Measurements from ENCODE around the gene RWDD4.
"Not testable (repeated sequence)": the region's sequence is repeated elsewhere in the genome, so short reads cannot be mapped to it uniquely, and the experiment has no call there.

The RWDD4 gene

GRCh38 chr4:183636503-183636902, 22.5 kb downstream of the RWDD4 start:
- DNase-seq (ENCODE audit: low read depth in 1 of 2, low spot score in 1 of 2), result no peak

DNA sequence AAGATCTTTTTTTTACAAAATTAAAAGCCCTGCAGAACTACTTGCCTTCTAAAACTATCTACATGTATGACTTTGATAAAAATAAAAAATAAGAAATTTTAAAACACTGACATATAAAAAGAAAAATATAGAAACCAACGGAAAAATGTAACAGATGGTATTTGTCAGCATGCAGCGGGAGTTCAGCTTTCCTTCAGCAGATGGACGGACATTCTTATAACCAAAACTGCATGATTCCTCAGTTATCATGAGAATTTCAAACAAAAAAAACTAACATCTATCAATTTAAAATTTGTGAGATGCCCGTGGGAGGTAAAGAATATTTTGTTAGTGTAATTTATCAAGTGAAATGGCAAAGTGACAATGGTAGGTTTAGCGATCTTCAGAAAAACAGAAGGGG, 23.2 kb downstream of the RWDD4 start:
- no peak for DNase-seq (ENCODE audit: low read depth in 1 of 2, low spot score in 1 of 2)

DNA sequence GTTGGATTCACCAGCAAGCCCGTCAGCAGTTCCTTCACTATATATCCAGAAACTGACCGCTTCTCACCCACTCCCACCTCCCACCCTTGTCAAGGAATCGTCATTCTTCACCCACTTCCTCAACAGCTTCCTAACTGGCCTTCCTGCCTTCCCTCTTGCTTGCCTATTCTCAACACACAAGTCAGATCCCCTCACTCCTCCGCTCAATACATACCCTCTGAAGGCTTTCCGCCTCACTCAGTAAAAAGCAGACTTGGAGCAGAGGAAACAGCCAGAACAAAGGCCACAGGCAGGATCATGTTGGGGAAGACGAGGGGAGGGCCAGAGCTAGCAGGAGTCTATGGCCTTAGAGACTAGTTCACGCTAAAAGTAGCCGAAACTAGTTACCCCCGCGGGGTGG, 23.7 kb downstream of the RWDD4 start:
- no peak for DNase-seq (ENCODE audit: low read depth in 1 of 2, low spot score in 1 of 2)

DNA sequence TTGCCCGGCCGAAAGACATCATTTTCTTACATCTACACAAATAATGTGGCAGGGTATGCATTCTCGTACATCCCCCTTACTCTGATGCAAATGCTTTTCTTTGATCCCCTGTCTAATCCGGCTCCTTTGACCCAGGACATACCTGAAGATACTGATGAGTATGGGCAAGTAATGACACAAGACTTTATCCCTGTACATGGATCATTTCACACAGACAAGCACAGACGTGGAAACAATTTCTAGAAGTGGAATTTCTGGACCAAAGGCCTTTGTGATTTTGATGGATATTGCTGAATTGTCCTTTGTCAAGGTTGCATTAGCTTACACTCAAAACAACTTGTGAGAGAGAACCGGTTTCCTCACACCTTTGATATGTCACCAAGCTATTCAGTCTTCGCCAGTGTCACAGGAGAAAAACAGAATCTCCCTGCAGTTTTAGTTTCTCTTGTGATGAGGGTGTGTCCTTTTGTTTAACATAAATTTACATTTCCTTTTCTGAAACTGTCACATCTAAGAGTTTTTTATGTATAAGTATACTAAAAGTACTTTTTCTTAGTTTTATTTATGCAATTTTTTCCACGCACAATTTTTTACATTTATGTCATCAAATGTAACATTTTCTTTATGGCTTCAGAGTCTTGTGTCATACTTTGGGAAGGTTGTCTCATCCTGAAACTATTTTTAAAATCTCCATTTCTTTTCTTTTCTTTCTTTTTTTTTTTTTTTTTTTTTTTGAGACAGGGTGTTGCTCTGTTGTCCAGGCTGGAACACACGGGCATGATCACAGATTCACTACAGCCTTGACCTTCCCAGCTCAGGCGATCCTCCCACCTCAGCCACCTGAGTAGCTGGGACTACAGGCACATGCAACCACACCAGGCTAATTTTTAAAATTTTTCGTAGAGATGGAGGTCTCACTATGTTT, 25.2 kb downstream of the RWDD4 start:
- DNase-seq (ENCODE audit: low read depth in 1 of 2, low spot score in 1 of 2), result no peak

- no peak for DNase-seq (ENCODE audit: low read depth in 1 of 2, low spot score in 1 of 2)
Measured at GRCh38 chr4:183632689-183633088, 26.3 kb downstream of the RWDD4 start.

DNA sequence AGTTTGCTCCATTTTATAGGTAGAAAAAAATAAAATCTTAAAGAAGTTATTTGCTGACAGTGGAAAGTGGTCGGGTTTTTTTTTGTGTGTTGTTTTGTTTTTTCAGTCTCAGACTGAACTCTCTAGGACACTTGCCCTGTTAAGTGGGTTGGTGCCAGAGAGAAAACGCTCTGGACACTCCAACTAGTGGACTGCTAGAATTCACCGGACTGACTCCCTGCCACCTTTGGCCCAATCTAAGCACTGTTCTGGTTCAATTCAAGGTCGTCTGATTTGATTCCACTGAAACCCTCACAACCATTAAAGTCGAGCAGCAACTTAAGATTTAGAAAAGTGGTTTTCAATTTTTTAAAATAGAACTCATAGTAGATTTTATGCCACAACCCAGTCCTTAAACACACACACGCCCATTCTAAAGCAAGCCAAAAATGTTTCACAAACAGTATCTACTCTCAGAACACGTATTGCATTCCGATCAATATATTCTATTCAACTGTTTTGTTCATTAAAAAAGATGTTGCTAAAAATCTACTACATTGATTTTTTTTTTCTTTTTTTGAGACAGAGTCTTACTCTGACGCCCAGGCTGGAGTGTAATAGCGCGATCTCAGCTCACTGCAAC, 27.3 kb downstream of the RWDD4 start:
- DNase-seq (ENCODE audit: low read depth in 1 of 2, low spot score in 1 of 2), result no peak

DNA sequence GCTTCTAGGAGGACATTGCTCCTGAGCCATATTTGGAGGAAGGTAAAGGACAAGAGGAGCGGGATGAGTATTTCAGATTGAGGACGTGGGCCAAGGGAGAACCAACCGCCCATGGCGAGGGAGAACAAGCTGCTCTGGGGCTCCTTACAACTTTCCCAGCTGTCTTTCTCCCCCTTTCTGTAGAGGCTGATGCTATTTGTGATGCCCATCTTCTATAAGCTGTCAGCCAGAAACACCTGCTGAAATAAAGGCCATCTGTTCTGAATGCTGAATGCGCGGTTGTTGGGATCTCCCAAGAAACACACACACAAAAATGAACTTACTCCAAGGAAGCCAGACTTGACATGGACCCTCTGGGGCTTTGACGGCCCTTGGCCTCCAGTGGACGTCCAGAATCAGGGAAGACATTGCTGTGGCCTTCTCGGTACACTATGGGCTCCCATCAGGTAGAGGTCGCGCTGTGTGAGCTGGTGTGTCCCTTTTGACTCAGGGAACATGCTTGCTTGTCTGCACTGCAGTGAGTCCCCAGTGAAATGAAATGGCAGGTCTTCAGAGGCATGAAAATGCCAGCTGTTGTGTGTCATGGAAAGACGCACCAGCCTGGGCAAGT, 30.9 kb downstream of the RWDD4 start:
- no peak for DNase-seq (ENCODE audit: low read depth in 1 of 2, low spot score in 1 of 2)

GRCh38 chr4:183627286-183627685, 31.7 kb downstream of the RWDD4 start:
- not testable (repeated sequence) for DNase-seq (ENCODE audit: low read depth in 1 of 2, low spot score in 1 of 2)

- DNase-seq (ENCODE audit: low read depth in 1 of 2, low spot score in 1 of 2), result no peak
Measured at GRCh38 chr4:183626168-183626567, 32.8 kb downstream of the RWDD4 start.

DNA sequence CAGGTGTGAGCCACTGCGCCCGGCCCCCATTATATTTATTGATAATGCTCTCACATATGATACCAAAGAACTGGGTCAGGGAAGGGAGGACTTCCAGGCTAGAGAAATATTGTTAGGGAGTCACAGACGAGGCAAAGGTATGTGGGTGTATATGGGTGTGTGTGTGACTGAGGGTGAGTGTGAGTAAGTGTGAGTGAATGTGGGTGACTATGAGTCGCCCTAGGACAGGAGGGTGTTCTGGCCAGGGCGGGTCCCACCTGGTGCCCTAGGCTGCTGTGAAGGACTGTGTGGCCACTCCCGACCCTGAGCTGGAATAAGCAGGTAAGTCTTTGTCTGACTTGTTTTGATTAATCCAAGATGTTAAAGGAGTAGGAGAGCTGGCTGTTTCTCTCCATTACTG, 34.4 kb downstream of the RWDD4 start:
- DNase-seq (ENCODE audit: low read depth in 1 of 2, low spot score in 1 of 2), result no peak

DNA sequence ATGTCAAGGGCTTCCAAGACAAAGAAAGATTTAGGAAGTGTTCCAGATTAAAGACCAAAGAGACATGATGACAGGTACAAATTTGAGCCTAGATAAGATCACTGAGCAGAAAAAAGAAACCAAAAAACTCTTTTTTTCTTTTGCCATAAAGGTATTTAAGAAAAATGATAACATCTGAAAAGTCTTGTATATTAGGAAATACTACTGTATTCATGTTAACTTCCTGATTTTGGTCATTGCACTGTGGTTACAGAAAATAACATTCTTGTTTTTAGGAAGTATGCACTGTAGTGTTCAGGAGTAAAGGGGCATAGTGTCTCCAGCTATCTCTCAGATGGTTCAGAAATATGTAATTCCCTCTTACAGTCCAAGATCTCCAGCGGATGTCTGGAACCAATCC, 37.1 kb downstream of the RWDD4 start:
- no peak for DNase-seq (ENCODE audit: low read depth in 1 of 2, low spot score in 1 of 2)

GRCh38 chr4:183620421-183620820, 38.6 kb downstream of the RWDD4 start:
- no peak for DNase-seq (ENCODE audit: low read depth in 1 of 2, low spot score in 1 of 2)

GRCh38 chr4:183618681-183619080, 40.3 kb downstream of the RWDD4 start:
- DNase-seq (ENCODE audit: low read depth in 1 of 2, low spot score in 1 of 2), result no peak

DNA sequence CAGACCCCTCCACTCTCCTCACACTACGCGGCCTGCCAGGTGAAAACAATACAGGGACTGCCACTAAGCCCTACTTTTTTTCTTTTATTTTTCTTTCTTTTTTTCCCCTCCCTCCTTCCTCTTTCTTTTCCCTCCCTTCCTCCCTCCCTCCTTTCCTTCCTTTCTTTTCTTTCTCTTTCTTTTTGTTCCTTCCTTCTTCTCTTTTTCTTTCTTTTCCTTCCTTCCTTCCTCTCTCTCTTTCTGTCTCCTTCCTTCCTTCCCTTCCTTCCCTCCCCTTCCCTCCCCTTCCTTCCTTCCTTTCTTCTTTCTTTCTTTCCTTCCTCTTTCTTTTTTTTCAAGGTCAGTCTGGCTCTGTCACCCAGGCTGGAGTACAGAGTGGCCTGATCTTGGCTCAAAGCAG, 41.9 kb downstream of the RWDD4 start:
- no peak for DNase-seq (ENCODE audit: low read depth in 1 of 2, low spot score in 1 of 2)

GRCh38 chr4:183612329-183613250, 46.4 kb downstream of the RWDD4 start:
- DNase-seq (ENCODE audit: low read depth in 1 of 2, low spot score in 1 of 2), result no peak

- DNase-seq (ENCODE audit: low read depth in 1 of 2, low spot score in 1 of 2), result no peak
Measured at GRCh38 chr4:183611210-183611830, 47.7 kb downstream of the RWDD4 start.

GRCh38 chr4:183610613-183611012, 48.4 kb downstream of the RWDD4 start:
- DNase-seq (ENCODE audit: low read depth in 1 of 2, low spot score in 1 of 2), result no peak

DNA sequence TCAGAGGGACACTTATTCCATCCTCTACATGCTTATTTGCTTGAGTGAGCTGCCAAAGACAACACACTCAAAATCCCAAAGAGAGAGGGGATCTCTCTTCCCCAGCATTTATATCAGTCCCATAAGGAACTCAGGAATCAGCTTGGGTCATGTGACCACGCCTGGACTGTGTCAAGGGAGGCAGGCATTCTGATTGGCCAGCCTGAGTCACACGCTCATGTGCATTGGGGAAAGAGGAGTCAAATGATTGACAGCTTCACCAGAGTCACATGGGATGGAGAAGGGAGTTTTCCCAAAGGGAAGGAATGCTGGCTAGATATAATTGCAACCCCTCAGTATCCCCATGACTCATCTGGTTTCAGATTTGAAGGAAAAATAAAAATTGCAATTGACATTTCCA, 49.0 kb downstream of the RWDD4 start:
- no peak for DNase-seq (ENCODE audit: low read depth in 1 of 2, low spot score in 1 of 2)

DNA sequence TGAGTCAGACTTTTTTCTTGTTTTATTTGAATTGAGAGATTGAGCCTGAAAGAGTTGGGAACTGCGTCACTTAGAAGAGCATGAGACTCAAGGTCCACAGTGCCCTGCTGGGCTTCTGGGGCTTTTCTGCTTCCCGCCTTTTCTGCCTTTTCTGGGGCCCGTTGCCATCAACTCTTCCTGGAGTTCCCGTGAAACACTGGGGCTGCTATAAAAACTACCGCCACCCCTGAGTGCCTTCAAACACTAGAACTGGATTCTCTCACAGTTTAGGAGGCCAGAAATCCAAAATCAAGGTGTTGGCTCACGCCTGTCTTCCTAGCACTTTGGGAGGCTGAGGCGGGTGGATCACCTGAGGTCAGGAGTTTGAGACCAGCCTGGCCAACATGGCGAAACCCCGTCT, 49.8 kb downstream of the RWDD4 start:
- no peak for DNase-seq (ENCODE audit: low read depth in 1 of 2, low spot score in 1 of 2)

- DNase-seq (ENCODE audit: low read depth in 1 of 2, low spot score in 1 of 2), result no peak
Measured at GRCh38 chr4:183607894-183608293, 51.1 kb downstream of the RWDD4 start.

DNA sequence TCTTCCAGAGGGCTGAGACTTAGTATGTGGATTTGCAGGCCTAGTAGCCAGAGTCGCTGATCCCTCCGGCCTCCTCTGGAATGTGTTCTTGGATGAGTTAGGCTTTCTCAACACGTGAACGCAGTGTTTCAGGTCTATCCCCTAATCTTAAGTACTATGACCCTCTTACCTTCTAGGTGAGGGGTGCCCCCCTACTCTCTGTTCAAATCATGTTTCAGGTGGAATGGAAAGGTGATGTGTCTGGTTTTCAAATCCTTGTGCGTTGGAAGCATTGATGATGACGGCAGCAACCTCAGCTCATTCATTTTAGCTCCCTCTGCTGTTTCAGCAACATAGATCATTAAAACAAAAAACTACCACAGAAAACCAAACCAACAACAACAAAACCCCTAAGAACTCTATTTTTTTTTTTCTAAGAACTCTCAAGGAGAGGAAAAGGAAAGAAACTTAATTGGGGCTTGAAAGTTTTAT, 56.4 kb downstream of the RWDD4 start:
- no peak for DNase-seq (ENCODE audit: low read depth in 1 of 2, low spot score in 1 of 2)
